ENCODE measurements around the gene EEF2K.
"Not testable (repeated sequence)": the region's sequence is repeated elsewhere in the genome, so short reads cannot be mapped to it uniquely, and the experiment has no call there.

EEF2K gene

GRCh38 chr16:22213801-22214200 is 7.7 kb downstream of the EEF2K start:
- H3K27me3 ChIP-seq (ENCODE audit: control insufficient read depth, insufficient read depth, low read length), result no peaks in the 10 kb centered on the region
- H3K27ac ChIP-seq (ENCODE audit: low read length), result no peak overlapping the region
- no peak overlapping the region for H3K4me3 ChIP-seq (ENCODE audit: low read length)
- DNase-seq (ENCODE audit: low read depth, low spot score), result no peak
- no CpG with 5 or more reads among the region's 3 CpGs for WGBS (ENCODE audit: insufficient coverage, insufficient read length)
- H3K36me3 ChIP-seq (ENCODE audit: control insufficient read depth, insufficient read depth, low read length), result no peaks in the 10 kb centered on the region
- H3K9me3 ChIP-seq (ENCODE audit: control insufficient read depth, insufficient read depth, low read length), result no peaks in the 10 kb centered on the region
- no peaks in the 10 kb centered on the region for H3K4me1 ChIP-seq (ENCODE audit: control insufficient read depth, insufficient read depth, low read length)

GRCh38 chr16:22214402-22214801 is 8.3 kb downstream of the EEF2K start:
- no peak overlapping the region for H3K27ac ChIP-seq (ENCODE audit: low read length)
- DNase-seq (ENCODE audit: low read depth, low spot score), result no peak
- no peaks in the 10 kb centered on the region for H3K36me3 ChIP-seq (ENCODE audit: control insufficient read depth, insufficient read depth, low read length)
- no peaks in the 10 kb centered on the region for H3K9me3 ChIP-seq (ENCODE audit: control insufficient read depth, insufficient read depth, low read length)
- no peak overlapping the region for H3K4me3 ChIP-seq (ENCODE audit: low read length)
- H3K4me1 ChIP-seq (ENCODE audit: control insufficient read depth, insufficient read depth, low read length), result no peaks in the 10 kb centered on the region
- no CpG with 5 or more reads among the region's 2 CpGs for WGBS (ENCODE audit: insufficient coverage, insufficient read length)
- no peaks in the 10 kb centered on the region for H3K27me3 ChIP-seq (ENCODE audit: control insufficient read depth, insufficient read depth, low read length)

- WGBS (ENCODE audit: insufficient coverage, insufficient read length), result no CpG with 5 or more reads among the region's 3 CpGs
- H3K4me3 ChIP-seq (ENCODE audit: low read length), result no peak overlapping the region
- H3K4me1 ChIP-seq (ENCODE audit: control insufficient read depth, insufficient read depth, low read length), result no peaks in the 10 kb centered on the region
- no peaks in the 10 kb centered on the region for H3K36me3 ChIP-seq (ENCODE audit: control insufficient read depth, insufficient read depth, low read length)
- no peak for DNase-seq (ENCODE audit: low read depth, low spot score)
- H3K9me3 ChIP-seq (ENCODE audit: control insufficient read depth, insufficient read depth, low read length), result no peaks in the 10 kb centered on the region
- H3K27ac ChIP-seq (ENCODE audit: low read length), result no peak overlapping the region
- no peaks in the 10 kb centered on the region for H3K27me3 ChIP-seq (ENCODE audit: control insufficient read depth, insufficient read depth, low read length)
Observed at GRCh38 chr16:22214889-22215288, 8.8 kb downstream of the EEF2K start.

- no peaks in the 10 kb centered on the region for H3K4me1 ChIP-seq (ENCODE audit: control insufficient read depth, insufficient read depth, low read length)
- no peak overlapping the region for H3K4me3 ChIP-seq (ENCODE audit: low read length)
- no peaks in the 10 kb centered on the region for H3K36me3 ChIP-seq (ENCODE audit: control insufficient read depth, insufficient read depth, low read length)
- DNase-seq (ENCODE audit: low read depth, low spot score), result no peak
- H3K9me3 ChIP-seq (ENCODE audit: control insufficient read depth, insufficient read depth, low read length), result no peaks in the 10 kb centered on the region
- H3K27me3 ChIP-seq (ENCODE audit: control insufficient read depth, insufficient read depth, low read length), result no peaks in the 10 kb centered on the region
- H3K27ac ChIP-seq (ENCODE audit: low read length), result no peak overlapping the region
- no CpG with 5 or more reads among the region's 9 CpGs for WGBS (ENCODE audit: insufficient coverage, insufficient read length)
Observed at GRCh38 chr16:22216191-22216831, 10.2 kb downstream of the EEF2K start.

GRCh38 chr16:22216832-22217225 is 10.8 kb downstream of the EEF2K start:
- WGBS (ENCODE audit: insufficient coverage, insufficient read length), result 100% methylated on average over 1 of the region's 7 CpGs

GRCh38 chr16:22217890-22218730 is 12.0 kb downstream of the EEF2K start:
- WGBS (ENCODE audit: insufficient coverage, insufficient read length), result no CpG with 5 or more reads among the region's 18 CpGs
- Histone ChIP-seq H3K27me3 (ENCODE audit: control insufficient read depth, insufficient read depth, low read length) (no peaks in the 10 kb centered on the region), H3K4me1 (ENCODE audit: control insufficient read depth, insufficient read depth, low read length) (no peaks in the 10 kb centered on the region), H3K36me3 (ENCODE audit: control insufficient read depth, insufficient read depth, low read length) (no peaks in the 10 kb centered on the region), H3K4me3 (ENCODE audit: low read length) (no peak overlapping the region), H3K9me3 (ENCODE audit: control insufficient read depth, insufficient read depth, low read length) (no peaks in the 10 kb centered on the region), H3K27ac (ENCODE audit: low read length) (no peak overlapping the region)
- no peak for DNase-seq (ENCODE audit: low read depth, low spot score)

More at GRCh38 chr16:22216832-22217225, 10.8 kb downstream of the EEF2K start:
- not testable (repeated sequence) for H3K36me3 ChIP-seq (ENCODE audit: control insufficient read depth, insufficient read depth, low read length); H3K27me3 ChIP-seq (ENCODE audit: control insufficient read depth, insufficient read depth, low read length); H3K4me3 ChIP-seq (ENCODE audit: low read length); DNase-seq (ENCODE audit: low read depth, low spot score); H3K4me1 ChIP-seq (ENCODE audit: control insufficient read depth, insufficient read depth, low read length); H3K27ac ChIP-seq (ENCODE audit: low read length); H3K9me3 ChIP-seq (ENCODE audit: control insufficient read depth, insufficient read depth, low read length)

- Histone ChIP-seq H3K4me1 (ENCODE audit: control insufficient read depth, insufficient read depth, low read length) (no peaks in the 10 kb centered on the region), H3K36me3 (ENCODE audit: control insufficient read depth, insufficient read depth, low read length) (no peaks in the 10 kb centered on the region), H3K27ac (ENCODE audit: low read length) (no peak overlapping the region), H3K27me3 (ENCODE audit: control insufficient read depth, insufficient read depth, low read length) (no peaks in the 10 kb centered on the region), H3K4me3 (ENCODE audit: low read length) (no peak overlapping the region), H3K9me3 (ENCODE audit: control insufficient read depth, insufficient read depth, low read length) (no peaks in the 10 kb centered on the region)
- DNase-seq (ENCODE audit: low read depth, low spot score), result no peak
- no CpG with 5 or more reads among the region's 3 CpGs for WGBS (ENCODE audit: insufficient coverage, insufficient read length)
Observed at GRCh38 chr16:22219389-22220068, 13.5 kb downstream of the EEF2K start.

GRCh38 chr16:22220069-22220440 is 14.0 kb downstream of the EEF2K start:
- H3K4me3 ChIP-seq (ENCODE audit: low read length), result no peak overlapping the region
- no peaks in the 10 kb centered on the region for H3K36me3 ChIP-seq (ENCODE audit: control insufficient read depth, insufficient read depth, low read length)
- H3K27ac ChIP-seq (ENCODE audit: low read length), result no peak overlapping the region
- H3K9me3 ChIP-seq (ENCODE audit: control insufficient read depth, insufficient read depth, low read length), result no peaks in the 10 kb centered on the region
- no peaks in the 10 kb centered on the region for H3K27me3 ChIP-seq (ENCODE audit: control insufficient read depth, insufficient read depth, low read length)
- no CpG with 5 or more reads among the region's 11 CpGs for WGBS (ENCODE audit: insufficient coverage, insufficient read length)
- DNase-seq (ENCODE audit: low read depth, low spot score), result no peak
- H3K4me1 ChIP-seq (ENCODE audit: control insufficient read depth, insufficient read depth, low read length), result no peaks in the 10 kb centered on the region

GRCh38 chr16:22220714-22221113 is 14.6 kb downstream of the EEF2K start:
- Histone ChIP-seq H3K4me3 (ENCODE audit: low read length) (no peak overlapping the region), H3K4me1 (ENCODE audit: control insufficient read depth, insufficient read depth, low read length) (peaks cover 3% of the 10 kb centered on the region), H3K36me3 (ENCODE audit: control insufficient read depth, insufficient read depth, low read length) (no peaks in the 10 kb centered on the region), H3K27me3 (ENCODE audit: control insufficient read depth, insufficient read depth, low read length) (no peaks in the 10 kb centered on the region), H3K27ac (ENCODE audit: low read length) (no peak overlapping the region), H3K9me3 (ENCODE audit: control insufficient read depth, insufficient read depth, low read length) (no peaks in the 10 kb centered on the region)
- no peak for DNase-seq (ENCODE audit: low read depth, low spot score)
- no CpG with 5 or more reads among the region's 9 CpGs for WGBS (ENCODE audit: insufficient coverage, insufficient read length)

GRCh38 chr16:22222006-22222405 is 15.9 kb downstream of the EEF2K start:
- peaks cover 3% of the 10 kb centered on the region for H3K4me1 ChIP-seq (ENCODE audit: control insufficient read depth, insufficient read depth, low read length)

More at GRCh38 chr16:22222006-22222405, 15.9 kb downstream of the EEF2K start:
- Histone ChIP-seq H3K9me3 (ENCODE audit: control insufficient read depth, insufficient read depth, low read length) (no peaks in the 10 kb centered on the region), H3K4me3 (ENCODE audit: low read length) (no peak overlapping the region), H3K27ac (ENCODE audit: low read length) (no peak overlapping the region), H3K36me3 (ENCODE audit: control insufficient read depth, insufficient read depth, low read length) (no peaks in the 10 kb centered on the region), H3K27me3 (ENCODE audit: control insufficient read depth, insufficient read depth, low read length) (no peaks in the 10 kb centered on the region)
- WGBS (ENCODE audit: insufficient coverage, insufficient read length), result no CpG with 5 or more reads among the region's 2 CpGs
- no peak for DNase-seq (ENCODE audit: low read depth, low spot score)

All from iPS DF 6.9 (cell line).